HG03565 (cell line): Measurements from ENCODE around the gene INPP4A.

Experiments used
- ATAC-seq: cut with Tn5 transposase; IDR thresholded peaks from one replicate; pipeline ENCODE4 v1.9.1; 2021; ENCODE audit warnings: mild to moderate bottlenecking, moderate library complexity; ENCODE audit not compliant: unreplicated experiment

Gene INPP4A

DNA sequence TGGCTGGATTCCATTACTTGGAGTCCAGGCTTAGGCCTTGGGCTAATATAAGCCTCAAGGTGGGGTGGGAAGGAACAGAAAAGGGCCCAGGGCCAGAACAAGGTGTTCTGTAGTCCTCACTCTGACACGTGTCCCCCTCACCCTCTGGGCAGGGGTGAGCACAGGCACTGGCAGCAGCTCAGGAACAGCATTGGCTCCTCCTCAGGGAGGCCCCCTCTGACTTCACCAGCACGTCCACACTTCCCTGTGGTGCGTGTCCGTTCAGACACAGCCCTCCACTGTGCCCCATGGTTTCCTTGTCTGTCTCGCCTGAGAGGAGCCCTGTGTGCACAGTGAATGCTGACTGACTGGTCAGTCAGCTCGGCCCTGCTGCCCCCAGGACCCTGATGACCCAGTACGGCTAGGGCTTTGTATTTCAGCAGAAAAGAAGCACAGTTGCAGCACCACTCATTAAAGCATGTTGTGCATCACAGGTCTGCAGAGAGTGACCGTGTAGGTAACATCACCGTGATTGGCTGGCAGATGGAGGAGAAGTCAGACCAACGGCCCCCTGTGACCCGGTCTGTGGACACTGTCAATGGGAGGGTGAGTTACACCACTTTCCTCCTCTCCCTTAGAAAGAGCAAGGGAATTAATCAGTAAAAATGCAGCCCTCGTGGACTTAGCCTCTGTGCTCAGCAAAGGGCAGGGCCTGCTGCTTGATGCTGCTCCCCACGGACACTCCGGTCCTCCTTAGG, 92.9 kb downstream of the INPP4A start:
- ATAC-seq: no peak

- no peak for ATAC-seq
Observed at GRCh38 chr2:98538280-98539041, 93.8 kb downstream of the INPP4A start.

GRCh38 chr2:98539056-98539735, 94.5 kb downstream of the INPP4A start:
- no peak for ATAC-seq

DNA sequence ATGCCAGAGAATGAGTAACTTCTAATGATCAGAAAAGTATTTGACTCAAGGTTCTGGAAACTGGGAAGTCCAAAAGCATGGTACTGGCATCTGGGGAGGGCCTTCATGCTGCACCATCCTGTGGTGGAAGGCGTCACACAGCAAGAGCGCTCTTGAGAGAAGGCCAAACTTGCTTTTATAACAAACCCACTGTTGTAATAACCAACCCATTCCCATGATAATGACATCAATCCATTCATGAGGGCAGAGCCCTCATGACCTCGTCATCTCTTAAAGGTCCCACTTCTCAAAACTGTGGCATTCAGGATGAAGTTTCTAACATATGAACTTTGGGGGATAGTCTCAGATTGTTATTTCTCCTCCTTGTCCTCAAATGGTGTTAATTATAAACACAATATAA, 95.9 kb downstream of the INPP4A start:
- ATAC-seq: no peak

DNA sequence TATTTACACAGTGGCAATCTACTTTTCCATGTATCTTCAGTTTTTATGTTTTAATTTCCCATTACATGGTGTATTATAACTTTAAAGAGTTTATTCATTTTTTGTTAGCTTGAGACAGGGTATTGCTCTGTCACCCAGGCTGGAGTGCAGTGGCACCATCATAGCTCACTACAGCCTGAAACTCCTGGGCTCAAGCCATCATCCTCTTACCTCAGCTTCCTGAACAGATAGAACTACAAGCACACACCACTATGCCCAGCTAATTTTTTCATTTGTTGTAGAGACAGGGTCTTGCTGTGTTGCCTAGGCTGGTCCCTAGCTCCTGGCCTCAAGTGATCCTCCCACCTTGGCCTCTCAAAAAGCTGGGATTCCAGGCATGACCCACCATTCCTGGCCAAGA, 96.8 kb downstream of the INPP4A start:
- ATAC-seq: no peak

DNA sequence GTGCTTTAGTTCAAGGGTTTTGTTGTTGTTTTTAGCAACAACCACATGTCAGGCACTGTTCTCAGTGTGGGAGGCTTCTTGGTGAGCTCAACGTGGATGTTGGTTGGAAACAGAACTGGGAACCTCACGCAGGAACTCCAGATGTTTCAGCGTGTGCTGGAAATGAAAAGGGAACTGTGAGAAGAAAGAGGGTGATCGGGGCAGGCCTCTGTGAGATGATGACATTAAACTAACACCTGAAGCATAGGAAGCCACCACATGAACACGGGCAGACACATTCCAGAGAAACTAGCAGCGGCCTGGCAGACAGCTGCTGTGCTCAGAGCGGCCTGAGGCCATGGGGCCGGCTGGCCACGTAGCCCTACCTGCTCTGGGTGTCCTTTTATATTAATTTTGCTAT, 97.2 kb downstream of the INPP4A start:
- no peak for ATAC-seq

DNA sequence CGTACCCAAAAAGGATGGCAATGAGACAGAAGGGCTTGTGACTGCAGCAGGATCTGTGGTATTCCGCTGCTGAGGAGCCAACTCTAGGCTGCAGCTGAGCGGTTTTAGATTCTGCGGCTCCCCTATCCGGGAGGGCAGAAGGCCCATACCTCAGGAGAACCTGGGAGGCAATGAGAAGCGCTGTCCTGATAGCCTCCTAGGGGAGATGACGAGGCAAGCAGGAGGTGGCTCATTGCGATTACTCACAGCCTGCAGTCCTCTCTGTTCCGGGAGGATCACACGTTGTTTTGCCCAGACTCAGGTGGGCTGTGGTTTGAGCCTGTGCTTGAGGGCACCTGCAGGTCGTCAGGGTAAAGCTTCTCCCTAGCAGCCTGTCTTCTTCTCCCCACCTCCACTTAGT, 98.6 kb downstream of the INPP4A start:
- ATAC-seq: no peak

DNA sequence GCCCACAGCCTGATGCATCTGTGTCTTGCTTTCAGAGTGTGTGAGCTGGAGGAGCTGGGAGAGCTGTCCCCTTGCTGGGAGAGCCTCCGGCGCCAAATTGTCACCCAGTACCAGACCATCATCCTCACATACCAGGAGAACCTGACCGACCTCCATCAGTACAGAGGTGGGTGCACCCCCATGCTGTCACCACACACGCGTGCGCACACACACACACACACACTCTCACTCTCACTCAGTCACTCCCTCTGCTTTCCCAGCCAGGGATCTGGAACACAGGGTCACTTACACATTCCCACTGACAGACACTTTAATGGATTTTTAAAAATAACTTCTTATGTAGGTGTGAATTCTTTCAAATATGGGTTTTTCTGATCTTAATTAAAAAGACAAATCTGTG, 99.2 kb downstream of the INPP4A start:
- no peak for ATAC-seq

- no peak for ATAC-seq
Observed at GRCh38 chr2:98545591-98545990, 100.9 kb downstream of the INPP4A start.

- no peak for ATAC-seq
Observed at GRCh38 chr2:98546186-98546585, 101.5 kb downstream of the INPP4A start.

DNA sequence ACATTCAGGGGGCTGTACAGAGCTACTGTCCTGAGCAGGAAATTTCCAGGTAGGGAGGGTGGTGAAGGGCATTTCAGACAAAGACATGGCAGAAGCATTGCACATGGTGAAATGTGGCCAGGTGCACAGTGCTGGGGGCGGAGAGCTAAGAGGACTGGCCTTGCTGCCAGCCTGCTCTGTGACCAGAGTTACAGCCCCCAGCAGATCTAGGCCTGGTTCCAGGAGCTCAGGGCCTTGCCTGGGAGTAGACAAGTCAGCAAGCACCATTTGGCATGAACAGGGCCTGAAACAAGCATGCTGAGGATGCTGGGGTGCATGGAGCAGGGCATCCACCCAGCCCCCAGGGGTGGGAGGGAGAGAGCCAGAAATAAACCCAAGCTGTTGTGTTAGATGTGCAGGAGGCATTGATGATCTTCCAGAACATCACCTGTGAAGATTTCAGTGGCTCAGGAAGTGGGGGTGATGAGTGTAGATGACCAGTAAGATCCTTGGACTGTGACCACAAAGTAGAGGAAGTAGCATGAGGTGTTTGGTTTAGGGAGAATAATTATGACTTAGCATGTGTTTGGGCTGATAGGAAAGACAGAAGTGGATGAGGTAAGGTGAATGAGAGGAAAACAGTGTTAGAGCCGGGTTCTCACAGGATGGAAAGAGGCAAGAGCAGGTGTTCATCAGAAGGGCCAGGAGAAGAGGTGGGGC, 102.6 kb downstream of the INPP4A start:
- ATAC-seq: no peak

GRCh38 chr2:98548920-98549818, 104.5 kb downstream of the INPP4A start:
- no peak for ATAC-seq

DNA sequence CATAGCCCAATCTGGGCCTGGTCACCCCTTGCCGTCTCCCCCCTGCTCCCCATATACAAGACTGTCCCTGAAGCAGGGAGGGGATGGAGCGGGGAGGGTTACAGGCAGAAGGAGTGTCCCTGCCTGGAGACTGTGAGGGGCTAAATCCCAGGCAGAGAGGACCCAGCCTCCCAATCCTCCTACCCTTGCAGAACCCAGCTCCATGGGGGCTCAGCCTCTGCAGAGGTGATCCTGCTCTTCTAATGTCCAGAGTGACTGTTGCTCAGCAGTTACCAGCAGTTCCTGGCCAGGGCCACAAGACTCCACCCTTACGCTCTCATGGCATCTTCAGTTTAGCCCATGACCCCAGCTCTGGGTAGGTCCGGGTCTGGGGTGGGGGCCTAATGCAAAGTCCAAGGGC, 105.5 kb downstream of the INPP4A start:
- no peak for ATAC-seq

GRCh38 chr2:98551316-98551715, 106.7 kb downstream of the INPP4A start:
- ATAC-seq: no peak

- no peak for ATAC-seq
Observed at GRCh38 chr2:98552499-98553179, 108.0 kb downstream of the INPP4A start.

DNA sequence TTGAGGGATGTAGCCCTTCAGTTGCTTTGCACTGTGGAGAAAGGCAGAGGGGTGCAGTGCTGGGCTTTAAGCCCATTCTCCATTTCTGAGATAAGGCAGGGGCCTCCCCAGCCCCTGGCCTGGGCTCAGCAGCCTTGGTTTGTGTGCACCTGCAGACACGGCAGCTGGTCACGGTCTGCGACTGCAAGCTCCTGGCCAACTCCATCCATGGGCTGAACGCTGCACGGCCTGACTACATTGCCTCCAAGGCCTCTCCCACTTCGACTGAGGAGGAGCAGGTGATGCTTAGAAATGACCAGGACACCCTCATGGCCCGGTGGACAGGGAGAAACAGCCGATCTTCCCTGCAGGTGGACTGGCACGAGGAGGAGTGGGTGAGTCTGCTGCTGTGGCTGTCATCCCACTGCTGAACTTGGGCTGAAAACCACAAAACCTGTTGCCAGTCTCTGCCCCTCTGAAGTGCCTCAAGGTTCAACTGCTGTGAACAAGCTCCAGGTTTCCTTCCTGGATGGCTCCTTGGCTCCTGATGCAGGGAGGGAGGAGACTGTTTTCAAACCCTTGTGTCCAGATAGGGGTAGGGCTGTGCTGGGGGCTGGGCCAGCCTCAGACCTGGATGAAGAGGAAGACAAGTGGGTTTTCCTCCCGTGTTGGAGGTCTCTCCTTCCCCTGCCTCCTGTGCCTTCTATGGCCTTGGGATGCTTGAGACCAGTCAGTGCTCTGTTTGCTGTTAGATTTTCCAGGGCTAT, 109.6 kb downstream of the INPP4A start:
- no peak for ATAC-seq

- ATAC-seq: no peak
Observed at GRCh38 chr2:98555696-98556095, 111.0 kb downstream of the INPP4A start.

GRCh38 chr2:98556344-98557033, 111.8 kb downstream of the INPP4A start:
- peak; percentile 73 for ATAC-seq
